K562 (cell line): Measurements from ENCODE around the gene ACKR3. TPM values are rescaled to one million over a fixed set of nuclear protein-coding genes. Genes with fewer than 3 reads are reported as not detected.

ENCODE experiments used
- BACH1 ChIP-seq: fragments of 200-800 bp; sonication (Bioruptor generic); IDR thresholded peaks from 2 replicates; pipeline ENCODE4 v1.6.1; 2016; ENCODE audit warnings: missing genetic modification characterization, missing compliant biosample characterization
- BRCA1 ChIP-seq, 2 experiments: fragments of 450-650 bp in 1 of 2; sonication (generic) in 1 of 2; formaldehyde crosslinking in 1 of 2; IDR thresholded peaks; 2 replicates each; pipeline versions ENCODE4 v1.5.0 to v1.6.1; 2017 to 2020; ENCODE audit warnings: mild to moderate bottlenecking in 1 of 2, missing genetic modification reagents in 1 of 2
- E2F3 ChIP-seq: fragments of 250-450 bp; sonication (Bioruptor Pico); IDR thresholded peaks from 2 replicates; pipeline ENCODE4 v1.4.0; 2020; ENCODE audit warnings: mild to moderate bottlenecking
- polyA plus RNA-seq, 8 experiments: library from polyadenylated mRNA; depleted of rRNA in 4 of 8; stranded (reverse) in 5 of 8; unstranded in 3 of 8; fragments of >200 nt; fragmentation: Nextera tagmentation in 2 of 8; fragmentation: Illumina TruSeq in 1 of 8; extraction: Ambion mirVana in 2 of 8; extraction: Trizol in 1 of 8; gene quantifications; 2 replicates each; pipeline versions ENCODE4 v1.2.1 to v1.2.3, GENCODE V29; 2011 to 2014; ENCODE audit warnings: inconsistent platforms in 1 of 8, missing spikeins in 1 of 8
- total RNA-seq, 7 experiments: library from RNA; depleted of rRNA in 6 of 7; stranded (reverse); fragments of >200 nt in 6 of 7; fragmentation: Illumina TruSeq in 2 of 7; extraction: Trizol in 2 of 7; gene quantifications; 2 replicates each; pipeline versions ENCODE4 v1.2.1 to v1.2.3, GENCODE V29; 2011 to 2021; ENCODE audit warnings: low replicate concordance in 1 of 7
- TF ChIP-seq, protein P1 (sequence below): fragments of 450-650 bp; IDR thresholded peaks from 2 replicates; pipeline ENCODE4 v1.6.1; 2014; ENCODE audit warnings: low read depth, mild to moderate bottlenecking, moderate library complexity, borderline replicate concordance
- TF ChIP-seq, protein P2 (sequence below), 2 experiments: fragments of 450-650 bp; IDR thresholded peaks; 2 replicates each; pipeline ENCODE4 v1.6.1; 2018; ENCODE audit warnings: mild to moderate bottlenecking in 2 of 2, low read depth in 1 of 2; ENCODE audit not compliant: partially characterized antibody in 2 of 2

Gene ACKR3
- total and polyA plus RNA-seq, 9 of the 15 experiments (the other 6 are each of a cell fraction or from before 2014, with no cell fraction given) = 0.07 TPM; not detected in 8

- TF ChIP-seq, protein P1, sequence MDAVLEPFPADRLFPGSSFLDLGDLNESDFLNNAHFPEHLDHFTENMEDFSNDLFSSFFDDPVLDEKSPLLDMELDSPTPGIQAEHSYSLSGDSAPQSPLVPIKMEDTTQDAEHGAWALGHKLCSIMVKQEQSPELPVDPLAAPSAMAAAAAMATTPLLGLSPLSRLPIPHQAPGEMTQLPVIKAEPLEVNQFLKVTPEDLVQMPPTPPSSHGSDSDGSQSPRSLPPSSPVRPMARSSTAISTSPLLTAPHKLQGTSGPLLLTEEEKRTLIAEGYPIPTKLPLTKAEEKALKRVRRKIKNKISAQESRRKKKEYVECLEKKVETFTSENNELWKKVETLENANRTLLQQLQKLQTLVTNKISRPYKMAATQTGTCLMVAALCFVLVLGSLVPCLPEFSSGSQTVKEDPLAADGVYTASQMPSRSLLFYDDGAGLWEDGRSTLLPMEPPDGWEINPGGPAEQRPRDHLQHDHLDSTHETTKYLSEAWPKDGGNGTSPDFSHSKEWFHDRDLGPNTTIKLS = no peak
- TF ChIP-seq BRCA1 (IDR thresholded peaks at IDR 0.05) = no peak
- TF ChIP-seq BRCA1 (CRISPR knock-in tag; IDR thresholded peaks at IDR 0.05) = no peak
- TF ChIP-seq, protein P2, sequence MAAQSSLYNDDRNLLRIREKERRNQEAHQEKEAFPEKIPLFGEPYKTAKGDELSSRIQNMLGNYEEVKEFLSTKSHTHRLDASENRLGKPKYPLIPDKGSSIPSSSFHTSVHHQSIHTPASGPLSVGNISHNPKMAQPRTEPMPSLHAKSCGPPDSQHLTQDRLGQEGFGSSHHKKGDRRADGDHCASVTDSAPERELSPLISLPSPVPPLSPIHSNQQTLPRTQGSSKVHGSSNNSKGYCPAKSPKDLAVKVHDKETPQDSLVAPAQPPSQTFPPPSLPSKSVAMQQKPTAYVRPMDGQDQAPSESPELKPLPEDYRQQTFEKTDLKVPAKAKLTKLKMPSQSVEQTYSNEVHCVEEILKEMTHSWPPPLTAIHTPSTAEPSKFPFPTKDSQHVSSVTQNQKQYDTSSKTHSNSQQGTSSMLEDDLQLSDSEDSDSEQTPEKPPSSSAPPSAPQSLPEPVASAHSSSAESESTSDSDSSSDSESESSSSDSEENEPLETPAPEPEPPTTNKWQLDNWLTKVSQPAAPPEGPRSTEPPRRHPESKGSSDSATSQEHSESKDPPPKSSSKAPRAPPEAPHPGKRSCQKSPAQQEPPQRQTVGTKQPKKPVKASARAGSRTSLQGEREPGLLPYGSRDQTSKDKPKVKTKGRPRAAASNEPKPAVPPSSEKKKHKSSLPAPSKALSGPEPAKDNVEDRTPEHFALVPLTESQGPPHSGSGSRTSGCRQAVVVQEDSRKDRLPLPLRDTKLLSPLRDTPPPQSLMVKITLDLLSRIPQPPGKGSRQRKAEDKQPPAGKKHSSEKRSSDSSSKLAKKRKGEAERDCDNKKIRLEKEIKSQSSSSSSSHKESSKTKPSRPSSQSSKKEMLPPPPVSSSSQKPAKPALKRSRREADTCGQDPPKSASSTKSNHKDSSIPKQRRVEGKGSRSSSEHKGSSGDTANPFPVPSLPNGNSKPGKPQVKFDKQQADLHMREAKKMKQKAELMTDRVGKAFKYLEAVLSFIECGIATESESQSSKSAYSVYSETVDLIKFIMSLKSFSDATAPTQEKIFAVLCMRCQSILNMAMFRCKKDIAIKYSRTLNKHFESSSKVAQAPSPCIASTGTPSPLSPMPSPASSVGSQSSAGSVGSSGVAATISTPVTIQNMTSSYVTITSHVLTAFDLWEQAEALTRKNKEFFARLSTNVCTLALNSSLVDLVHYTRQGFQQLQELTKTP (IDR thresholded peaks at IDR 0.05; ENCODE audit: low read depth in 1 of 2, partially characterized antibody in 2 of 2) = no peak
- TF ChIP-seq E2F3 (CRISPR knock-in tag) = no peak
- TF ChIP-seq BACH1 (tag) = no peak
Observed at GRCh38 chr2:236606023-236606422, 36.4 kb downstream of the ACKR3 start (continued).
